ENCODE data around the gene ZNF14.

GRCh38 chr19:19738564-19738963 is 5.7 kb upstream of the ZNF14 start:
- no peak for TF ChIP-seq CTCF (IDR thresholded peaks at IDR 0.05; ENCODE audit: low read length)
- TF ChIP-seq EZH2 (optimal IDR thresholded peaks at IDR 0.05; ENCODE audit: low read depth, low read length): no peak
- no peak for TF ChIP-seq EZH2phosphoT487 (IDR thresholded peaks at IDR 0.05; ENCODE audit: low read length)

All from MM.1S (cell line).